Left ventricle myocardium inferior (tissue), 1 donor: ENCODE results near the gene CILP2. TPM values are rescaled to one million over a fixed set of nuclear protein-coding genes. Genes with fewer than 3 reads are reported as not detected.

Source experiments
- DNase-seq: peaks from one replicate; pipeline ENCODE4 v3.0.0-alpha.2; 2020
- H3K27ac ChIP-seq: fragments of 200-600 bp; replicated peaks from 2 replicates; pipeline ENCODE4 v1.8.0; 2021
- H3K27me3 ChIP-seq: fragments of 200-600 bp; 2 replicates; pipeline ENCODE4 v1.8.0; 2021; ENCODE audit warnings: low read depth
- H3K36me3 ChIP-seq: fragments of 200-600 bp; 2 replicates; pipeline ENCODE4 v1.8.0; 2021
- H3K4me1 ChIP-seq: fragments of 200-600 bp; 2 replicates; pipeline ENCODE4 v1.8.0; 2021
- H3K4me3 ChIP-seq: fragments of 200-600 bp; 2 replicates; pipeline ENCODE4 v1.8.0; 2021; ENCODE audit warnings: mild to moderate bottlenecking, moderate library complexity
- H3K9me3 ChIP-seq: fragments of 200-600 bp; replicated peaks from 2 replicates; pipeline ENCODE4 v1.8.0; 2021
- CTCF ChIP-seq: fragments of 200-600 bp; IDR thresholded peaks from 2 replicates; pipeline ENCODE4 v1.8.0; 2021; ENCODE audit warnings: antibody characterized with exemption, mild to moderate bottlenecking, borderline replicate concordance
- intact Hi-C: fragments of 100-400 bp; cut with micrococcal nuclease; formaldehyde crosslinking; loops from one replicate; pipeline ENCODE4 v1.11.0; 2022
- total RNA-seq: library from RNA; stranded (reverse); fragmentation: NEBNext Ultra II Directional; extraction: Animal tissue kit (Norgen Biotek cat#: 25700); gene quantifications from one replicate; pipeline ENCODE4 v1.2.1, GENCODE V29; 2021
- donor health status: DM: no; HTN: yes; CAD: no; lungs with severe emphysema.

CILP2 gene
- total RNA-seq, 1 donor from 2014 or later: 0.08 TPM

GRCh38 chr19:19562665-19563347 lies 24.7 kb downstream of the CILP2 start:
- no peaks in the 10 kb centered on the region for H3K4me1 ChIP-seq
- no peaks in the 10 kb centered on the region for H3K27me3 ChIP-seq
- no peak for DNase-seq
- H3K9me3 ChIP-seq: no peaks in the 10 kb centered on the region
- H3K4me3 ChIP-seq: no peak overlapping the region
- no peak overlapping the region for H3K27ac ChIP-seq
- intact Hi-C loops: no loop called here
- no peaks in the 10 kb centered on the region for H3K36me3 ChIP-seq
- no peak for TF ChIP-seq CTCF

- intact Hi-C loops: no loop called here
Observed at GRCh38 chr19:19563348-19563848, 25.3 kb downstream of the CILP2 start.

GRCh38 chr19:19566306-19566705 lies 28.2 kb downstream of the CILP2 start:
- Histone ChIP-seq H3K36me3 (no peaks in the 10 kb centered on the region), H3K27ac (no peak overlapping the region), H3K9me3 (no peaks in the 10 kb centered on the region), H3K4me1 (no peaks in the 10 kb centered on the region), H3K4me3 (no peak overlapping the region), H3K27me3 (no peaks in the 10 kb centered on the region)
- DNase-seq: no peak
- no peak for TF ChIP-seq CTCF
- intact Hi-C loops: no loop called here

More at GRCh38 chr19:19563348-19563848, 25.3 kb downstream of the CILP2 start:
- no peaks in the 10 kb centered on the region for H3K9me3 ChIP-seq
- H3K27me3 ChIP-seq: no peaks in the 10 kb centered on the region
- H3K27ac ChIP-seq: no peak overlapping the region
- no peaks in the 10 kb centered on the region for H3K36me3 ChIP-seq
- H3K4me3 ChIP-seq: no peak overlapping the region
- no peak for DNase-seq
- H3K4me1 ChIP-seq: no peaks in the 10 kb centered on the region
- TF ChIP-seq CTCF: no peak

- H3K36me3 ChIP-seq: no peaks in the 10 kb centered on the region
- intact Hi-C loops: no loop called here
- H3K4me1 ChIP-seq: no peaks in the 10 kb centered on the region
- no peak for DNase-seq
- H3K4me3 ChIP-seq: no peak overlapping the region
- H3K27ac ChIP-seq: no peak overlapping the region
- TF ChIP-seq CTCF: no peak
- H3K9me3 ChIP-seq: no peaks in the 10 kb centered on the region
- H3K27me3 ChIP-seq: no peaks in the 10 kb centered on the region
Observed at GRCh38 chr19:19567391-19567790, 29.3 kb downstream of the CILP2 start.

GRCh38 chr19:19568802-19569756 lies 31.0 kb downstream of the CILP2 start:
- H3K36me3 ChIP-seq: no peaks in the 10 kb centered on the region
- no peaks in the 10 kb centered on the region for H3K27me3 ChIP-seq
- H3K4me3 ChIP-seq: no peak overlapping the region
- H3K9me3 ChIP-seq: no peaks in the 10 kb centered on the region
- no peak overlapping the region for H3K27ac ChIP-seq
- no peak for DNase-seq
- no peak for TF ChIP-seq CTCF
- intact Hi-C loops: no loop called here
- no peaks in the 10 kb centered on the region for H3K4me1 ChIP-seq
